SU-DHL-6 (cell line): ENCODE data around the gene MYADM.

Experiments
- EZH2phosphoT487 ChIP-seq: fragments of 200-600 bp; sonication (generic), shearing (Covaris generic); conservative IDR thresholded peaks from 2 replicates; pipeline ENCODE4 v1.6.1; 2018; ENCODE audit warnings: mild to moderate bottlenecking, antibody characterized with exemption, low read length, moderate library complexity, mixed read lengths
- TF ChIP-seq, protein P1 (sequence below): fragments of 200-600 bp; sonication (generic); IDR thresholded peaks from one replicate; pipeline ENCODE4 v1.5.1; 2017; ENCODE audit warnings: antibody characterized with exemption, mild to moderate bottlenecking, low read length, moderate library complexity; ENCODE audit not compliant: insufficient read depth, poor library complexity, severe bottlenecking

- TF ChIP-seq, protein P1, sequence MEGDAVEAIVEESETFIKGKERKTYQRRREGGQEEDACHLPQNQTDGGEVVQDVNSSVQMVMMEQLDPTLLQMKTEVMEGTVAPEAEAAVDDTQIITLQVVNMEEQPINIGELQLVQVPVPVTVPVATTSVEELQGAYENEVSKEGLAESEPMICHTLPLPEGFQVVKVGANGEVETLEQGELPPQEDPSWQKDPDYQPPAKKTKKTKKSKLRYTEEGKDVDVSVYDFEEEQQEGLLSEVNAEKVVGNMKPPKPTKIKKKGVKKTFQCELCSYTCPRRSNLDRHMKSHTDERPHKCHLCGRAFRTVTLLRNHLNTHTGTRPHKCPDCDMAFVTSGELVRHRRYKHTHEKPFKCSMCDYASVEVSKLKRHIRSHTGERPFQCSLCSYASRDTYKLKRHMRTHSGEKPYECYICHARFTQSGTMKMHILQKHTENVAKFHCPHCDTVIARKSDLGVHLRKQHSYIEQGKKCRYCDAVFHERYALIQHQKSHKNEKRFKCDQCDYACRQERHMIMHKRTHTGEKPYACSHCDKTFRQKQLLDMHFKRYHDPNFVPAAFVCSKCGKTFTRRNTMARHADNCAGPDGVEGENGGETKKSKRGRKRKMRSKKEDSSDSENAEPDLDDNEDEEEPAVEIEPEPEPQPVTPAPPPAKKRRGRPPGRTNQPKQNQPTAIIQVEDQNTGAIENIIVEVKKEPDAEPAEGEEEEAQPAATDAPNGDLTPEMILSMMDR, result no peak
- TF ChIP-seq EZH2phosphoT487, result no peak
These were observed 17.4 kb downstream of the MYADM start for GRCh38 chr19:53885036-53885435.
